CD14-positive monocyte (primary cell): ENCODE measurements around the gene TNFRSF1A. TPM values are rescaled to one million over a fixed set of nuclear protein-coding genes. Genes with fewer than 3 reads are reported as not detected.
A peak's percentile ranks its signal among the peaks of the same experiment; 100 is the strongest.

ENCODE experiments used
- DNase-seq, 3 donors: peaks; one replicate each; pipeline ENCODE4 v3.0.0-alpha.2; 2011 to 2022
- H2AFZ ChIP-seq: 2 replicates; pipeline ENCODE4 v1.6.0; 2012; ENCODE audit warnings: mild to moderate bottlenecking, low read depth, low read length, inconsistent platforms; ENCODE audit not compliant: insufficient read depth, poor library complexity, severe bottlenecking
- H3K27ac ChIP-seq, 2 donors: 1 replicate in 1 of 2; 2 replicates in 1 of 2; pipeline ENCODE4 v1.5.1; 2012 to 2013; ENCODE audit warnings: low read length in 2 of 2, control low read depth in 1 of 2, inconsistent platforms in 1 of 2, low read depth in 1 of 2, mild to moderate bottlenecking in 1 of 2
- H3K27me3 ChIP-seq, 2 donors: one replicate each; pipeline versions ENCODE4 v1.6.0 to v1.6.1; 2011 to 2013; ENCODE audit warnings: low read length in 2 of 2; ENCODE audit not compliant: control insufficient read depth in 2 of 2, insufficient read depth in 2 of 2
- H3K36me3 ChIP-seq, 2 donors: replicated peaks in 1 of 2; 1 replicate in 1 of 2; 2 replicates in 1 of 2; pipeline versions ENCODE4 v1.5.1 to v1.6.1; 2012 to 2013; ENCODE audit warnings: low read length in 2 of 2, control low read depth in 1 of 2, inconsistent platforms in 1 of 2, mild to moderate bottlenecking in 1 of 2; ENCODE audit not compliant: insufficient read depth in 2 of 2, control insufficient read depth in 1 of 2
- H3K4me1 ChIP-seq, 2 donors: 1 replicate in 1 of 2; 2 replicates in 1 of 2; pipeline versions ENCODE4 v1.5.1 to v1.6.1; 2012 to 2013; ENCODE audit warnings: low read length in 2 of 2, control low read depth in 1 of 2, inconsistent platforms in 1 of 2, mild to moderate bottlenecking in 1 of 2, moderate library complexity in 1 of 2; ENCODE audit not compliant: insufficient read depth in 2 of 2, control insufficient read depth in 1 of 2
- H3K4me2 ChIP-seq: replicated peaks from 2 replicates; pipeline ENCODE3; 2012; ENCODE audit warnings: low read length, moderate library complexity, mild to moderate bottlenecking; ENCODE audit not compliant: poor library complexity, severe bottlenecking; ENCODE audit errors: extremely low read depth
- H3K4me3 ChIP-seq, 3 experiments: fragments of 200-600 bp in 1 of 3; sonication (generic) in 1 of 3; replicated peaks in 1 of 3; 1 replicate in 2 of 3; 2 replicates in 1 of 3; pipeline ENCODE4 v1.5.1; 2011 to 2013; ENCODE audit warnings: low read length in 3 of 3, mild to moderate bottlenecking in 3 of 3, control low read depth in 2 of 3, low read depth in 2 of 3, inconsistent platforms in 1 of 3, moderate library complexity in 1 of 3
- H3K79me2 ChIP-seq: 2 replicates; pipeline ENCODE4 v1.6.0; 2012; ENCODE audit warnings: mild to moderate bottlenecking, control low read depth, inconsistent platforms, low read length, moderate library complexity; ENCODE audit not compliant: insufficient read depth
- H3K9ac ChIP-seq: 2 replicates; pipeline ENCODE4 v1.6.0; 2017; ENCODE audit warnings: low read length, mild to moderate bottlenecking; ENCODE audit not compliant: insufficient read depth, poor library complexity, severe bottlenecking
- H3K9me3 ChIP-seq, 2 donors: replicated peaks in 1 of 2; 1 replicate in 1 of 2; 2 replicates in 1 of 2; pipeline versions ENCODE4 v1.5.1 to v1.6.1; 2012 to 2013; ENCODE audit warnings: low read length in 2 of 2, control low read depth in 1 of 2; ENCODE audit not compliant: control insufficient read depth in 1 of 2, insufficient read depth in 1 of 2
- H4K20me1 ChIP-seq: 2 replicates; pipeline ENCODE4 v1.6.0; 2012; ENCODE audit warnings: mild to moderate bottlenecking, low read length, control low read depth, moderate library complexity; ENCODE audit not compliant: insufficient read depth
- H3K27ac Mint-ChIP-seq, 7 donors: one replicate each; pipeline ENCODE4 v1.8.0; 2020; ENCODE audit warnings: mild to moderate bottlenecking in 7 of 7, mixed read lengths in 7 of 7, moderate library complexity in 6 of 7, inconsistent platforms in 2 of 7
- H3K27me3 Mint-ChIP-seq, 3 donors: one replicate each; pipeline ENCODE4 v1.8.0; 2021 to 2022; ENCODE audit warnings: low read depth in 3 of 3, mild to moderate bottlenecking in 3 of 3, mixed read lengths in 3 of 3, moderate library complexity in 3 of 3, inconsistent platforms in 1 of 3
- H3K36me3 Mint-ChIP-seq, 2 donors: one replicate each; pipeline ENCODE4 v1.8.0; 2020; ENCODE audit warnings: mixed read lengths in 2 of 2, inconsistent platforms in 1 of 2, mild to moderate bottlenecking in 1 of 2
- H3K4me1 Mint-ChIP-seq: one replicate; pipeline ENCODE4 v1.8.0; 2020; ENCODE audit warnings: mild to moderate bottlenecking, mixed read lengths
- H3K4me3 Mint-ChIP-seq, 2 donors: one replicate each; pipeline ENCODE4 v1.8.0; 2020; ENCODE audit warnings: mild to moderate bottlenecking in 2 of 2, mixed read lengths in 2 of 2, moderate library complexity in 1 of 2
- H3K9me3 Mint-ChIP-seq, 7 donors: one replicate each; pipeline ENCODE4 v1.8.0; 2020 to 2022; ENCODE audit warnings: mixed read lengths in 7 of 7, mild to moderate bottlenecking in 6 of 7, moderate library complexity in 6 of 7, inconsistent platforms in 2 of 7
- WGBS: methylation state at CpG from one replicate; pipeline ENCODE4 v1.1.5; 2013; ENCODE audit warnings: missing lambda C conversion rate; ENCODE audit not compliant: insufficient coverage; 5-methylcytosine and 5-hydroxymethylcytosine counted together
- intact Hi-C, 2 donors: fragments of 100-400 bp; cut with micrococcal nuclease; formaldehyde crosslinking; loops; one replicate each; pipeline versions ENCODE4 v1.15.0 to v1.15.1; 2023
- polyA plus RNA-seq, 3 donors: library from polyadenylated mRNA; depleted of rRNA in 1 of 3; unstranded in 2 of 3; stranded (reverse) in 1 of 3; fragments of 300-500 nt in 2 of 3; fragments of >200 nt in 1 of 3; fragmentation: Illumina TruSeq in 2 of 3; gene quantifications; 1 replicate in 2 of 3; 2 replicates in 1 of 3; pipeline ENCODE4 v1.2.3, GENCODE V29; 2012 to 2021
- TF ChIP-seq, protein P1 (sequence below): fragments of 200-600 bp; IDR thresholded peaks from one replicate; pipeline ENCODE4 v1.8.0; 2022; ENCODE audit warnings: antibody characterized with exemption, mild to moderate bottlenecking

The TNFRSF1A gene
- polyA plus RNA-seq, 3 donors = 108 to 157 (median 152) TPM

DNA sequence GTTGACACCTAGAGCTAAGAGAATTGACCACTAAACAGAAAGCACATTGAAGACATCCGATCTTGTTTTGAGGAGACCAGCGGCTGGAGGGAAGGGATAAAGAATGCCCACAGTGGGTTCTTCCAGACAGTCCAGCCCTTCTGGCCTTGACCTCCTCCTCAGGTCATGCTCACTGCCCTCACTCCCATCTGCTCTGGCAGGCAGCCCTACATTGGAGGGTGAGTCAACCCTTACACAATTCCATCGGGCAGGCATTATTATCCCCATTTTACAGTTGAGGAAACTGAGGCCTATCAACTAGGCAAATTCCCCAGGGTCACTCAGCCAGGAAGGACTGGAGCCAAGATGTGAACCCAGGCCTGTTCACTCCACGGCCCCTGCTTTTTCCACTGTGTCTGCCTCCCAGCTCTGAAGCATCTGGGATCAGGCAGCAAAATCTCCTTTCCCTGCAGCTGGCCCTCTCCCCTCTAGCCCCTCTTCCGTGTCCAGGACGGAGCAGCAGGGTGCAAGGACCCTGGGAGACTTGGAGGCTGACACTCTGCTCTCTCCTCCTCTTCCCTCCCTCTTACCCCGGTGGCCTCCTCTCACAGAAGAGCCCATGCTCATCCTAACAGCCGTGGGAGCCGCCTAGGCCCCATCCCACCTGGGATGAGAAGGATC is 28.2 kb upstream of the TNFRSF1A start:
- H3K9me3 Mint-ChIP-seq = no peaks in the 10 kb centered on the region
- Histone ChIP-seq H3K4me2 (no peak overlapping the region), H2AFZ (no peak overlapping the region), H3K4me3 (no peak overlapping the region), H3K36me3 (no peaks in the 10 kb centered on the region), H3K27ac (no peak overlapping the region), H3K9ac (no peak overlapping the region), H3K9me3 (no peaks in the 10 kb centered on the region), H4K20me1 (no peaks in the 10 kb centered on the region), H3K79me2 (no peaks in the 10 kb centered on the region), H3K4me1 (peaks cover 37 to 50% of the 10 kb centered on the region in 2 donors), H3K27me3 (no peaks in the 10 kb centered on the region)
- DNase-seq = no peak
- peaks cover 51% of the 10 kb centered on the region for H3K4me1 Mint-ChIP-seq
- TF ChIP-seq, protein P1, sequence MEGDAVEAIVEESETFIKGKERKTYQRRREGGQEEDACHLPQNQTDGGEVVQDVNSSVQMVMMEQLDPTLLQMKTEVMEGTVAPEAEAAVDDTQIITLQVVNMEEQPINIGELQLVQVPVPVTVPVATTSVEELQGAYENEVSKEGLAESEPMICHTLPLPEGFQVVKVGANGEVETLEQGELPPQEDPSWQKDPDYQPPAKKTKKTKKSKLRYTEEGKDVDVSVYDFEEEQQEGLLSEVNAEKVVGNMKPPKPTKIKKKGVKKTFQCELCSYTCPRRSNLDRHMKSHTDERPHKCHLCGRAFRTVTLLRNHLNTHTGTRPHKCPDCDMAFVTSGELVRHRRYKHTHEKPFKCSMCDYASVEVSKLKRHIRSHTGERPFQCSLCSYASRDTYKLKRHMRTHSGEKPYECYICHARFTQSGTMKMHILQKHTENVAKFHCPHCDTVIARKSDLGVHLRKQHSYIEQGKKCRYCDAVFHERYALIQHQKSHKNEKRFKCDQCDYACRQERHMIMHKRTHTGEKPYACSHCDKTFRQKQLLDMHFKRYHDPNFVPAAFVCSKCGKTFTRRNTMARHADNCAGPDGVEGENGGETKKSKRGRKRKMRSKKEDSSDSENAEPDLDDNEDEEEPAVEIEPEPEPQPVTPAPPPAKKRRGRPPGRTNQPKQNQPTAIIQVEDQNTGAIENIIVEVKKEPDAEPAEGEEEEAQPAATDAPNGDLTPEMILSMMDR = no peak
- no peak overlapping the region for H3K4me3 Mint-ChIP-seq
- peaks cover under 1 to 5% (median 2%) of the 10 kb centered on the region in 3 donors for H3K27me3 Mint-ChIP-seq
- 88% methylated on average over 4 of the region's 9 CpGs for WGBS
- H3K36me3 Mint-ChIP-seq = peaks cover 0 to 2% of the 10 kb centered on the region in 2 donors
- no peak overlapping the region for H3K27ac Mint-ChIP-seq
- intact Hi-C loops = no loop called here

DNA sequence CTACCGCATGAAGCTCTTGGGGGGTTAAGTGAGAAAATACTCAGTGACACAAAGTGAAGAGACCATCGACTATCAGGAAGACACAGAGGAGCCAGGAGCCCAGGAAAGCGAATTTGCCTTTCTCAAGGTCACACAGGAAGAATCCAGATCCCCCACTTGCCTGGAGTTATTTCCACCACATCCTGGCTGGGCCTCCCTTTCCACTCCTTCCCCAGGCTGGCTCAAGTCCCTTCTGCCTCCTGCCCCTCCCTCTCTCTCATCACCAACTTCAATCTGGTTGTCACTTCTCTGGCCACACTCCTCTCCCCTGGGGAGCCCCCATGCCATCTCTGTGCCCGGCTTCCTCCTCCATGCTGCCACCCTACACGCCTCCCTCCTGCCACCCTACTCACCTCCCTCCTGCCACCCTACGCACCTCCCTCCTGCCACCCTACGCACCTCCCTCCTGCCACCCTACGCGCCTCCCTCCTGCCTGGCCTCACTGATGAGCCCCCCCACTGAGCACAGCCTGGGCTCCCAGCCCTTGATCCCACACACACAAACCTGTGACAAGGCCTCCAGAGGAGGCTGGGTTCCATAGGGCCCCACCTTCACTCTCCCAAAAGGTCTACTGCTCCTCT is 27.1 kb upstream of the TNFRSF1A start:
- Histone ChIP-seq H3K4me1 (peaks cover 37 to 55% of the 10 kb centered on the region in 2 donors), H3K4me2 (no peak overlapping the region), H2AFZ (no peak overlapping the region), H4K20me1 (no peaks in the 10 kb centered on the region), H3K36me3 (no peaks in the 10 kb centered on the region), H3K9ac (no peak overlapping the region), H3K4me3 (no peak overlapping the region), H3K9me3 (no peaks in the 10 kb centered on the region), H3K27ac (peak overlapping the region; percentile 72 to 77), H3K27me3 (no peaks in the 10 kb centered on the region), H3K79me2 (peaks cover under 1% of the 10 kb centered on the region)
- TF ChIP-seq, protein P1 = no peak
- Mint-ChIP-seq H3K4me1 (peaks cover 54% of the 10 kb centered on the region), H3K36me3 (peaks cover 0 to 2% of the 10 kb centered on the region in 2 donors), H3K27me3 (peaks cover 0 to 4% (median 2%) of the 10 kb centered on the region in 3 donors), H3K27ac (peak overlapping the region; percentile 73 to 92 (median 88)), H3K4me3 (no peak overlapping the region), H3K9me3 (no peaks in the 10 kb centered on the region)
- DNase-seq = no peak
- 78% methylated on average over 6 of the region's 9 CpGs for WGBS
- intact Hi-C loops = no loop called here
